Keratinocyte (primary cell): ENCODE data around the gene SLC4A2.

Source experiments
- CTCF ChIP-seq, 3 experiments: IDR thresholded peaks in 1 of 3; conservative IDR thresholded peaks in 1 of 3; optimal IDR thresholded peaks in 1 of 3; 2 replicates in 2 of 3; 3 replicates in 1 of 3; pipeline versions ENCODE3 to v1.5.1; 2011; ENCODE audit warnings: low read length in 3 of 3, mild to moderate bottlenecking in 3 of 3, moderate library complexity in 2 of 3, control low read depth in 1 of 3, inconsistent platforms in 1 of 3; ENCODE audit not compliant: insufficient read depth in 2 of 3; ENCODE audit errors: extremely low read depth in 1 of 3
- EZH2 ChIP-seq: IDR thresholded peaks from one replicate; pipeline ENCODE4 v1.6.1; 2012; ENCODE audit warnings: inconsistent platforms, mild to moderate bottlenecking, low read length, moderate library complexity

- TF ChIP-seq EZH2: no peak
- no peak for TF ChIP-seq CTCF (optimal IDR thresholded peaks at IDR 0.05 in 1 of 3, IDR thresholded peaks at IDR 0.05 in 1 of 3, conservative IDR thresholded peaks at IDR 0.05 in 1 of 3; ENCODE audit: extremely low read depth in 1 of 3, insufficient read depth in 2 of 3, low read length in 3 of 3)
These were observed 24.4 kb downstream of the SLC4A2 start for GRCh38 chr7:151083824-151084160.
